Gastrocnemius medialis (tissue), 4 donors: ENCODE data around the gene ZNF556. TPM values are rescaled to one million over a fixed set of nuclear protein-coding genes. Genes with fewer than 3 reads are reported as not detected.

Source experiments
- ATAC-seq, 2 donors: fragments of 150-250 bp; one replicate each; pipeline ENCODE4 v1.9.1; 2016
- DNase-seq, 2 donors: peaks; one replicate each; pipeline ENCODE4 v3.0.0-alpha.2; 2019
- H3K27ac ChIP-seq, 4 donors: fragments of 200-600 bp; sonication (generic); 1 replicate in 1 of 4; 2 replicates in 3 of 4; pipeline ENCODE4 v1.5.1; 2016 to 2018; ENCODE audit warnings: mild to moderate bottlenecking in 2 of 4, moderate library complexity in 1 of 4
- H3K27me3 ChIP-seq, 3 donors: fragments of 200-600 bp; sonication (generic) in 2 of 3; 1 replicate in 1 of 3; 2 replicates in 2 of 3; pipeline versions ENCODE4 v1.5.1 to v1.6.0; 2016 to 2019; ENCODE audit warnings: mild to moderate bottlenecking in 1 of 3, moderate library complexity in 1 of 3
- H3K36me3 ChIP-seq, 2 donors: fragments of 200-600 bp; sonication (generic) in 1 of 2; one replicate each; pipeline ENCODE4 v1.5.1; 2017 to 2018
- H3K4me1 ChIP-seq, 2 donors: fragments of 200-600 bp; sonication (generic) in 1 of 2; one replicate each; pipeline ENCODE4 v1.5.1; 2016 to 2017; ENCODE audit warnings: mild to moderate bottlenecking in 2 of 2
- H3K4me3 ChIP-seq, 4 donors: fragments of 200-600 bp; sonication (generic) in 3 of 4; 1 replicate in 1 of 4; 2 replicates in 3 of 4; pipeline ENCODE4 v1.5.1; 2016 to 2019; ENCODE audit warnings: mild to moderate bottlenecking in 2 of 4
- H3K9me3 ChIP-seq, 3 donors: fragments of 200-600 bp; sonication (generic) in 2 of 3; 1 replicate in 1 of 3; 2 replicates in 2 of 3; pipeline ENCODE4 v1.5.1; 2016 to 2019
- POLR2A ChIP-seq, 2 donors: fragments of 450-650 bp; IDR thresholded peaks; one replicate each; pipeline ENCODE4 v1.6.1; 2017; ENCODE audit warnings: antibody characterized with exemption in 2 of 2, mild to moderate bottlenecking in 2 of 2, moderate library complexity in 2 of 2
- in situ Hi-C, 4 donors: fragments of 200-750 bp; cut with MboI; loops; one replicate each; pipeline versions ENCODE4 v1.15.0 to v1.8.0; 2017; ENCODE audit warnings: low sequenced_read_pairs in 4 of 4
- intact Hi-C: fragments of 100-400 bp; cut with DNase I; formaldehyde crosslinking; loops from one replicate; pipeline ENCODE4 v1.15.1; 2023; ENCODE audit warnings: low total_unique reads
- total RNA-seq, 4 donors: library from RNA; depleted of rRNA; stranded (reverse); fragments of >200 nt; gene quantifications; one replicate each; pipeline versions ENCODE4 v1.1.0 to v1.2.3, GENCODE V29; 2016
- TF ChIP-seq, protein P1 (sequence below), 5 experiments: fragments of 450-650 bp in 3 of 5; fragments of 200-600 bp in 2 of 5; sonication (generic) in 2 of 5; IDR thresholded peaks in 4 of 5; conservative IDR thresholded peaks in 1 of 5; 1 replicate in 4 of 5; 2 replicates in 1 of 5; pipeline ENCODE4 v1.5.1; 2016 to 2019; ENCODE audit warnings: antibody characterized with exemption in 5 of 5, mild to moderate bottlenecking in 3 of 5, moderate library complexity in 3 of 5

Gene ZNF556
- total RNA-seq, 4 donors from 2014 or later = 0.26 to 0.34 TPM; not detected in 2

GRCh38 chr19:2926341-2927031 is 59.4 kb downstream of the ZNF556 start:
- Histone ChIP-seq H3K36me3 (peaks cover 0 to 9% of the 10 kb centered on the region in 2 donors), H3K4me3 (no peak overlapping the region), H3K27ac (no peak overlapping the region), H3K4me1 (no peaks in the 10 kb centered on the region), H3K9me3 (peaks cover 0 to under 1% (median 0%) of the 10 kb centered on the region in 3 donors), H3K27me3 (no peaks in the 10 kb centered on the region)
- in situ Hi-C loops (no loop called here), intact Hi-C loops (no loop called here)
- TF ChIP-seq, protein P1, sequence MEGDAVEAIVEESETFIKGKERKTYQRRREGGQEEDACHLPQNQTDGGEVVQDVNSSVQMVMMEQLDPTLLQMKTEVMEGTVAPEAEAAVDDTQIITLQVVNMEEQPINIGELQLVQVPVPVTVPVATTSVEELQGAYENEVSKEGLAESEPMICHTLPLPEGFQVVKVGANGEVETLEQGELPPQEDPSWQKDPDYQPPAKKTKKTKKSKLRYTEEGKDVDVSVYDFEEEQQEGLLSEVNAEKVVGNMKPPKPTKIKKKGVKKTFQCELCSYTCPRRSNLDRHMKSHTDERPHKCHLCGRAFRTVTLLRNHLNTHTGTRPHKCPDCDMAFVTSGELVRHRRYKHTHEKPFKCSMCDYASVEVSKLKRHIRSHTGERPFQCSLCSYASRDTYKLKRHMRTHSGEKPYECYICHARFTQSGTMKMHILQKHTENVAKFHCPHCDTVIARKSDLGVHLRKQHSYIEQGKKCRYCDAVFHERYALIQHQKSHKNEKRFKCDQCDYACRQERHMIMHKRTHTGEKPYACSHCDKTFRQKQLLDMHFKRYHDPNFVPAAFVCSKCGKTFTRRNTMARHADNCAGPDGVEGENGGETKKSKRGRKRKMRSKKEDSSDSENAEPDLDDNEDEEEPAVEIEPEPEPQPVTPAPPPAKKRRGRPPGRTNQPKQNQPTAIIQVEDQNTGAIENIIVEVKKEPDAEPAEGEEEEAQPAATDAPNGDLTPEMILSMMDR (IDR thresholded peaks at IDR 0.05 in 4 of 5, conservative IDR thresholded peaks at IDR 0.05 in 1 of 5) = no peak
- TF ChIP-seq POLR2A (IDR thresholded peaks at IDR 0.05) = no peak
- DNase-seq (no peak), ATAC-seq (no peak)

GRCh38 chr19:2927032-2927430 is 59.9 kb downstream of the ZNF556 start:
- intact Hi-C loops (no loop called here), in situ Hi-C loops (no loop called here)
- peaks cover 0 to 12% of the 10 kb centered on the region in 2 donors for H3K36me3 ChIP-seq
- H3K27me3 ChIP-seq = no peaks in the 10 kb centered on the region
- H3K4me1 ChIP-seq = no peaks in the 10 kb centered on the region
- DNase-seq (no peak), ATAC-seq (no peak)
- H3K9me3 ChIP-seq = peaks cover 0 to 6% (median 0%) of the 10 kb centered on the region in 3 donors
- no peak overlapping the region for H3K4me3 ChIP-seq
- H3K27ac ChIP-seq = no peak overlapping the region
- TF ChIP-seq, protein P1 (IDR thresholded peaks at IDR 0.05 in 4 of 5, conservative IDR thresholded peaks at IDR 0.05 in 1 of 5) = no peak
- TF ChIP-seq POLR2A (IDR thresholded peaks at IDR 0.05) = no peak

Other genes starting within 250 kb of the ZNF556 start
- gene GNG7, start 164.6 kb upstream of the ZNF556 start, total RNA-seq = 1 to 10 TPM in 1 of 4 donors, under 1 TPM in 3; 0.46 to 1.1 (median 0.62) TPM
- 1 to 10 TPM in 2 of 4 donors, under 1 TPM in 1, not detected in 1; 0.62 to 2.5 (median 2.0) TPM for gene DIRAS1, start 146.0 kb upstream of the ZNF556 start, total RNA-seq
- 10 to 100 TPM; 23.1 to 60.9 (median 27.1) TPM for gene SLC39A3, start 127.3 kb upstream of the ZNF556 start, total RNA-seq
- gene SGTA, start 84.1 kb upstream of the ZNF556 start, total RNA-seq = 100 to 1,000 TPM in 2 of 4 donors, 10 to 100 TPM in 2; 70.0 to 114 (median 91.2) TPM
- gene THOP1, start 81.8 kb upstream of the ZNF556 start, total RNA-seq = 100 to 1,000 TPM in 1 of 4 donors, 10 to 100 TPM in 3; 31.5 to 114 (median 73.0) TPM
- gene ZNF554, start 47.5 kb upstream of the ZNF556 start, total RNA-seq = 1 to 10 TPM; 2.1 to 5.3 (median 2.6) TPM
- 1 to 10 TPM; 1.9 to 5.5 (median 2.7) TPM for gene ZNF555, start 25.9 kb upstream of the ZNF556 start, total RNA-seq
- gene ZNF57, start 33.6 kb downstream of the ZNF556 start, total RNA-seq = 1 to 10 TPM in 2 of 4 donors, under 1 TPM in 2; 0.44 to 2.1 (median 0.83) TPM
- gene ZNF77, start 77.6 kb downstream of the ZNF556 start, total RNA-seq = 1 to 10 TPM; 1.3 to 4.7 (median 1.5) TPM
- 1 to 10 TPM in 1 of 4 donors, under 1 TPM in 1, not detected in 2; 0.62 to 1.2 TPM for gene TLE6, start 110.2 kb downstream of the ZNF556 start, total RNA-seq
- 10 to 100 TPM; 26.1 to 48.5 (median 45.2) TPM for gene TLE2, start 161.9 kb downstream of the ZNF556 start, total RNA-seq
- gene TLE5, start 195.2 kb downstream of the ZNF556 start, total RNA-seq = 100 to 1,000 TPM; 437 to 686 (median 474) TPM
- gene GNA11, start 227.0 kb downstream of the ZNF556 start, total RNA-seq = 10 to 100 TPM; 38.3 to 72.5 (median 68.5) TPM